ENCODE measurements around the gene TOP1.

The TOP1 gene

GRCh38 chr20:41065716-41066115, 37.1 kb downstream of the TOP1 start:
- DNase-seq (ENCODE audit: low read depth), result no peak
- no peak for TF ChIP-seq CTCF (IDR thresholded peaks at IDR 0.05; ENCODE audit: low read depth, low read length, missing control alignments)

DNA sequence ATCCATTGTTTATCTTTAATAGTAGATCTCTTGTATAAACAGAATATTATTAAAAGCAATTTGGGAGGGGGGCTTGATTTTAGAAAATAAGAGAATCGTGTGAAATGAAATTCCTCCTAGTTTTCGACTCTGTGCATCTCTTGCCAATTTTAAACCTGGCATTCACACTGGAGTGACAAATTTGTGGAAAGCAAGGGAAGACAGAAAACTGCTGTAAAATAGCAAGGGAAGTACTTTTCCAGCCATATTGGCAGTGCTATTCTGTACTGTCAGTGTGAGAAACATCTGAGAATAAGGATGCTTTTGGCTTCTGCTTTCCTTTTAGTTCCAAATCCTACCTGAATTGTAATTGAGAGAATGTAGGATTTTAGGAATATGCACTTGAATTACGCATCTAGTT, 40.2 kb downstream of the TOP1 start:
- no peak for TF ChIP-seq CTCF (IDR thresholded peaks at IDR 0.05; ENCODE audit: low read depth, low read length, missing control alignments)
- DNase-seq (ENCODE audit: low read depth), result no peak
- no peak overlapping the region for H3K4me3 ChIP-seq (ENCODE audit: low read depth, low read length)

More at GRCh38 chr20:41065716-41066115, 37.1 kb downstream of the TOP1 start:
- H3K4me3 ChIP-seq (ENCODE audit: low read depth, low read length), result no peak overlapping the region

GRCh38 chr20:41072190-41072863, 43.7 kb downstream of the TOP1 start:
- no peak overlapping the region for H3K4me3 ChIP-seq (ENCODE audit: low read depth, low read length)
- TF ChIP-seq CTCF (IDR thresholded peaks at IDR 0.05; ENCODE audit: low read depth, low read length, missing control alignments), result no peak
- DNase-seq (ENCODE audit: low read depth), result no peak

- TF ChIP-seq CTCF (IDR thresholded peaks at IDR 0.05; ENCODE audit: low read depth, low read length, missing control alignments), result no peak
- no peak overlapping the region for H3K4me3 ChIP-seq (ENCODE audit: low read depth, low read length)
- no peak for DNase-seq (ENCODE audit: low read depth)
Measured at GRCh38 chr20:41072915-41073314, 44.3 kb downstream of the TOP1 start.

GRCh38 chr20:41074441-41074840, 45.8 kb downstream of the TOP1 start:
- no peak for TF ChIP-seq CTCF (IDR thresholded peaks at IDR 0.05; ENCODE audit: low read depth, low read length, missing control alignments)
- no peak for DNase-seq (ENCODE audit: low read depth)
- no peak overlapping the region for H3K4me3 ChIP-seq (ENCODE audit: low read depth, low read length)

GRCh38 chr20:41076776-41077175, 48.2 kb downstream of the TOP1 start:
- no peak for TF ChIP-seq CTCF (IDR thresholded peaks at IDR 0.05; ENCODE audit: low read depth, low read length, missing control alignments)
- no peak for DNase-seq (ENCODE audit: low read depth)
- H3K4me3 ChIP-seq (ENCODE audit: low read depth, low read length), result no peak overlapping the region

GRCh38 chr20:41078329-41078728, 49.7 kb downstream of the TOP1 start:
- no peak overlapping the region for H3K4me3 ChIP-seq (ENCODE audit: low read depth, low read length)
- peak; percentile 21 for TF ChIP-seq CTCF (IDR thresholded peaks at IDR 0.05; ENCODE audit: low read depth, low read length, missing control alignments)
- no peak for DNase-seq (ENCODE audit: low read depth)
